HepG2 (cell line): ENCODE data around the gene ZNF10. TPM values are rescaled to one million over a fixed set of nuclear protein-coding genes. Genes with fewer than 3 reads are reported as not detected.

ENCODE experiments used
- ATAC-seq: fragments of 200-7000 bp; cut with Tn5 transposase; 3 replicates; pipeline ENCODE4 v1.9.1; 2020; ENCODE audit warnings: mild to moderate bottlenecking, moderate library complexity
- BruUV-seq: library from RNA; stranded (reverse); fragments of 400-500 nt; replicated peaks from 2 replicates; lab custom pipeline; 2021; lab: Mats Ljungman, UMichigan
- CTCF ChIA-PET: fragments of 300-600 bp; formaldehyde crosslinking; extraction: SDS; loops from one replicate; lab custom pipeline; 2021; ENCODE audit warnings: low total read pairs, inconsistent platforms, low intra/inter-chr PET ratio; lab: Yijun Ruan, JAX
- POLR2A ChIA-PET: fragments of 350-600 bp; sonication (Branson Sonifier 250); formaldehyde crosslinking; loops from one replicate; lab custom pipeline; 2020; ENCODE audit warnings: antibody characterized with exemption, inconsistent platforms; lab: Yijun Ruan, JAX
- DNase-seq: peaks from one replicate; pipeline ENCODE4 v3.0.0-alpha.2; 2015; ENCODE audit warnings: low spot score
- FAIRE-seq: peaks from 3 replicates; lab custom pipeline; 2011; peaks lifted over from hg19 to GRCh38; lab: Jason Lieb, UNC
- H2AFZ ChIP-seq: one replicate; pipeline ENCODE4 v1.6.1; 2011; ENCODE audit warnings: low read length, inconsistent platforms
- H3K27ac ChIP-seq: fragments of 300-600 bp; 3 replicates; pipeline ENCODE4 v1.8.0; 2011; ENCODE audit warnings: mixed run types, mild to moderate bottlenecking, mixed read lengths, low read length, inconsistent platforms; ENCODE audit not compliant: insufficient read depth; ENCODE audit errors: extremely low read length
- H3K27me3 ChIP-seq, 2 experiments: fragments of 200-600 bp in 1 of 2; 2 replicates in 1 of 2; 3 replicates in 1 of 2; pipeline versions ENCODE4 v1.6.0 to v1.8.0; 2011; ENCODE audit warnings: low read length in 2 of 2, mild to moderate bottlenecking in 2 of 2, moderate library complexity in 2 of 2, inconsistent platforms in 1 of 2; ENCODE audit not compliant: insufficient read depth in 2 of 2, control insufficient read depth in 1 of 2
- H3K36me3 ChIP-seq, 2 experiments: fragments of 200-600 bp in 1 of 2; replicated peaks in 1 of 2; 2 replicates in 1 of 2; 3 replicates in 1 of 2; pipeline versions ENCODE4 v1.5.1 to v1.8.0; 2011; ENCODE audit warnings: low read length in 2 of 2, inconsistent platforms in 1 of 2; ENCODE audit not compliant: insufficient read depth in 2 of 2, control insufficient read depth in 1 of 2
- H3K4me1 ChIP-seq: 2 replicates; pipeline ENCODE4 v1.5.1; 2012; ENCODE audit warnings: low read length, inconsistent platforms; ENCODE audit not compliant: insufficient read depth
- H3K4me2 ChIP-seq: 2 replicates; pipeline ENCODE4 v1.6.0; 2011; ENCODE audit warnings: low read depth, low read length, inconsistent platforms
- H3K4me3 ChIP-seq, 3 experiments: fragments of 200-600 bp in 1 of 3; sonication (generic), shearing (Covaris generic) in 1 of 3; replicated peaks in 1 of 3; 2 replicates each; pipeline ENCODE4 v1.5.1; 2011 to 2016; ENCODE audit warnings: low read length in 3 of 3, inconsistent platforms in 2 of 3, low read depth in 2 of 3, mild to moderate bottlenecking in 2 of 3, control low read depth in 1 of 3, mixed read lengths in 1 of 3; ENCODE audit not compliant: insufficient read depth in 1 of 3
- H3K79me2 ChIP-seq: one replicate; pipeline ENCODE4 v1.6.1; 2011; ENCODE audit warnings: low read length, inconsistent platforms; ENCODE audit not compliant: insufficient read depth
- H3K9ac ChIP-seq: 2 replicates; pipeline ENCODE4 v1.6.0; 2011; ENCODE audit warnings: mild to moderate bottlenecking, low read depth, low read length, inconsistent platforms; ENCODE audit not compliant: insufficient read depth
- H3K9me3 ChIP-seq: 2 replicates; pipeline ENCODE4 v1.5.1; 2012; ENCODE audit warnings: mild to moderate bottlenecking, low read length
- H4K20me1 ChIP-seq: 2 replicates; pipeline ENCODE4 v1.6.0; 2011; ENCODE audit warnings: inconsistent platforms, mild to moderate bottlenecking, low read length, moderate library complexity; ENCODE audit not compliant: insufficient read depth
- HMG20B ChIP-seq: conservative IDR thresholded peaks from 2 replicates; pipeline ENCODE4 v1.6.1; 2016; ENCODE audit warnings: missing genetic modification reagents, missing compliant biosample characterization
- HNRNPL ChIP-seq: fragments of 200-400 bp; formaldehyde crosslinking; IDR thresholded peaks from 2 replicates; pipeline ENCODE4 v1.6.1; 2017; ENCODE audit warnings: mild to moderate bottlenecking, low read depth, low read length
- MBD4 ChIP-seq: IDR thresholded peaks from 2 replicates; pipeline ENCODE4 v1.6.1; 2012; ENCODE audit warnings: low read length, inconsistent platforms, borderline replicate concordance
- NFATC3 ChIP-seq: sonication (generic); formaldehyde crosslinking; IDR thresholded peaks from 2 replicates; pipeline ENCODE4 v1.5.1; 2020; ENCODE audit warnings: mild to moderate bottlenecking, missing genetic modification reagents
- PAWR ChIP-seq: sonication (generic); formaldehyde crosslinking; IDR thresholded peaks from 2 replicates; pipeline ENCODE4 v1.4.0; 2020; ENCODE audit warnings: missing genetic modification reagents, mild to moderate bottlenecking, borderline replicate concordance
- ZNF224 ChIP-seq: sonication (generic); formaldehyde crosslinking; IDR thresholded peaks from 2 replicates; pipeline ENCODE4 v1.5.0; 2020; ENCODE audit warnings: mild to moderate bottlenecking, missing genetic modification reagents
- ZNF558 ChIP-seq: sonication (generic); formaldehyde crosslinking; IDR thresholded peaks from 2 replicates; pipeline ENCODE4 v1.9.0; 2022; ENCODE audit warnings: mild to moderate bottlenecking, missing genetic modification reagents, borderline replicate concordance
- WGBS: methylation state at CpG from one replicate; pipeline ENCODE4 v1.1.6; 2017; ENCODE audit warnings: low lambda C conversion rate; 5-methylcytosine and 5-hydroxymethylcytosine counted together
- in situ Hi-C: cut with HindIII; loops from 2 replicates; pipeline ENCODE4 v1.10.0; 2017; ENCODE audit warnings: low pct_unique_long_range_greater_than_20kb; ENCODE audit not compliant: extremely low pct_ligation_motif_present
- intact Hi-C: fragments of 100-400 bp; cut with micrococcal nuclease; formaldehyde crosslinking; loops from one replicate; pipeline ENCODE4 v1.10.0; 2022; ENCODE audit not compliant: unreplicated experiment
- polyA plus RNA-seq, 8 experiments: library from polyadenylated mRNA; depleted of rRNA in 3 of 8; stranded (reverse) in 7 of 8; unstranded in 1 of 8; fragments of >200 nt; fragmentation: Illumina TruSeq in 4 of 8; extraction: Trizol in 4 of 8; gene quantifications; 2 replicates each; pipeline versions ENCODE4 v1.2.1 to v1.2.3, GENCODE V29; 2011 to 2016; ENCODE audit warnings: low read depth in 4 of 8, missing spikeins in 1 of 8, mixed read lengths in 1 of 8; ENCODE audit not compliant: insufficient read depth in 1 of 8
- total RNA-seq, 5 experiments: library from RNA; depleted of rRNA; stranded (reverse); fragments of >200 nt; fragmentation: Illumina TruSeq; extraction: Trizol; gene quantifications; 2 replicates each; pipeline ENCODE4 v1.2.3, GENCODE V29; 2016; ENCODE audit warnings: low read depth in 1 of 5
- TF ChIP-seq, protein P1 (sequence below): sonication (generic); formaldehyde crosslinking; IDR thresholded peaks from 2 replicates; pipeline ENCODE4 v1.4.0; 2020; ENCODE audit warnings: missing genetic modification reagents

Gene ZNF10
- total and polyA plus RNA-seq, 2 of the 13 experiments (the other 11 are each of a cell fraction or from before 2014, with no cell fraction given) = 2.9 to 6.5 TPM

DNA sequence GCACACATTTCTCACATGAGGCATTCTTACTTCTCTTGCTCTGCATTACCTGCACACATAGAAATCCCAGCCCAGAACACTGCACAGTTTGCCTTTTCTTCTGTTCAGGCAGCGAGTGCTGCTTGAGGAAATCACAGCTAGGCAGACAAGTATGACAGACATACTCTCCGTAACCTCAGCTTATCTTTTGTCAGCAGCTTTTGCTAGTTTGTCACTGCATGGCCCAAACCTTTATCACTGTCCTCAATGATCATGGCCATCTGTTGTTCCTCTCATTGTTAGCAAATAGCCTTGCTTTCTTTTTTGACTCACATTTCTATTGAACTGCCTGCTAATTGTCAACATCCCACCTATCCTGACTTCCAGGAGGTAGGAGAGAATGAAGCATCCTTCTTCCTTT is 5.3 kb downstream of the ZNF10 start:
- Histone ChIP-seq H2AFZ (no peak overlapping the region), H3K9ac (no peak overlapping the region), H3K27ac (no peak overlapping the region), H3K4me3 (no peak overlapping the region), H3K36me3 (peaks cover 10 to 63% of the 10 kb centered on the region in 2 experiments), H4K20me1 (no peaks in the 10 kb centered on the region)
- DNase-seq (no peak), FAIRE-seq (no peak)
- intact Hi-C loops = no loop called here
- WGBS = 94% methylated on average over 2 of the region's 2 CpGs
- no peak for TF ChIP-seq MBD4
- no peak for TF ChIP-seq ZNF558 (CRISPR knock-in tag)
- no peak for TF ChIP-seq PAWR (CRISPR knock-in tag)
- no peak for TF ChIP-seq HMG20B (CRISPR knock-in tag)
- TF ChIP-seq NFATC3 = no peak
- no peak for TF ChIP-seq ZNF224 (CRISPR knock-in tag)
- TF ChIP-seq, all 625 proteins: peak for 0
- Histone ChIP-seq H3K27me3 (no peaks in the 10 kb centered on the region; a peak in 1 of 5 replicates), H3K4me1 (peaks cover 6% of the 10 kb centered on the region), H3K9me3 (peaks cover 76% of the 10 kb centered on the region), H3K4me2 (no peak overlapping the region), H3K79me2 (no peaks in the 10 kb centered on the region)
- in situ Hi-C loops = no loop called here
- ChIA-PET POLR2A (no interaction called here), CTCF (no interaction called here)
- BruUV-seq = no TSS peak
- ATAC-seq = no peak

DNA sequence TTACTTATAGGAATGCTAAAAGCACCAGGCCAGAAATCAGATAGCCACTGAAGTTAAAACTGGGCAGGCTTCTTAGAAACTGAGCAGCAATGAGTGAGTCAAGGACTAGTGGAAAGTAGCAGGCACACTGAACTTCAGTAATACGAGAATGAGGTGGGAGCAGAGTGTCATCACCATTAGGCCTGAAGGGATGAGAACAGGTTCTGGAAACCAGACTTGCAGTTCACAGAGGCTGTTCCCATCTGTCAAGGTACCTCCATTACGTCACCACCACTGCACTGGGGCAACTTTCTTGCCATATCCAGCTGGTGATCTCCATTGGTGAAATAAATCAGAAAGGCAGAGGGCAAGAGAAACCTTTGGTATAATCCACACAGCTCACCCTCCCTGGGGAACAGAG is 15.6 kb downstream of the ZNF10 start:
- H3K27me3 ChIP-seq = no peaks in the 10 kb centered on the region
- H3K9me3 ChIP-seq = peaks cover 76% of the 10 kb centered on the region
- in situ Hi-C loops = no loop called here
- H3K9ac ChIP-seq = no peak overlapping the region
- CTCF ChIA-PET = no interaction called here
- DNase-seq (no peak), FAIRE-seq (no peak), ATAC-seq (no peak)
- no peaks in the 10 kb centered on the region for H3K4me1 ChIP-seq
- no peak overlapping the region for H2AFZ ChIP-seq
- H3K27ac ChIP-seq = no peak overlapping the region
- POLR2A ChIA-PET = no interaction called here
- no peak overlapping the region for H3K4me3 ChIP-seq
- 95% methylated on average over 2 of the region's 2 CpGs for WGBS
- H3K79me2 ChIP-seq = no peaks in the 10 kb centered on the region
- no peak for TF ChIP-seq HNRNPL
- TF ChIP-seq, protein P1, sequence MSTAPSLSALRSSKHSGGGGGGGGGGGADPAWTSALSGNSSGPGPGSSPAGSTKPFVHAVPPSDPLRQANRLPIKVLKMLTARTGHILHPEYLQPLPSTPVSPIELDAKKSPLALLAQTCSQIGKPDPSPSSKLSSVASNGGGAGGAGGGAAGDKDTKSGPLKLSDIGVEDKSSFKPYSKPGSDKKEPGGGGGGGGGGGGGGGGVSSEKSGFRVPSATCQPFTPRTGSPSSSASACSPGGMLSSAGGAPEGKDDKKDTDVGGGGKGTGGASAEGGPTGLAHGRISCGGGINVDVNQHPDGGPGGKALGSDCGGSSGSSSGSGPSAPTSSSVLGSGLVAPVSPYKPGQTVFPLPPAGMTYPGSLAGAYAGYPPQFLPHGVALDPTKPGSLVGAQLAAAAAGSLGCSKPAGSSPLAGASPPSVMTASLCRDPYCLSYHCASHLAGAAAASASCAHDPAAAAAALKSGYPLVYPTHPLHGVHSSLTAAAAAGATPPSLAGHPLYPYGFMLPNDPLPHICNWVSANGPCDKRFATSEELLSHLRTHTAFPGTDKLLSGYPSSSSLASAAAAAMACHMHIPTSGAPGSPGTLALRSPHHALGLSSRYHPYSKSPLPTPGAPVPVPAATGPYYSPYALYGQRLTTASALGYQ (CRISPR knock-in tag) = no peak
- TF ChIP-seq, all 625 proteins: peak for 0
- Histone ChIP-seq H4K20me1 (no peaks in the 10 kb centered on the region), H3K4me2 (no peak overlapping the region), H3K36me3 (peaks cover 13 to 36% of the 10 kb centered on the region in 2 experiments)
- intact Hi-C loops = no loop called here
- no TSS peak for BruUV-seq
